ENCODE results near the gene ROPN1.

- no peak for TF ChIP-seq POLR2AphosphoS5 (IDR thresholded peaks at IDR 0.05; ENCODE audit: low read depth, low read length)
- TF ChIP-seq TAF1 (IDR thresholded peaks at IDR 0.05; ENCODE audit: low read depth, low read length): no peak
These were observed 22.5 kb upstream of the ROPN1 start for GRCh38 chr3:124014366-124014942.
